Naive thymus-derived CD4-positive, alpha-beta T cell (primary cell): ENCODE data around the gene PPP1R37. TPM values are rescaled to one million over a fixed set of nuclear protein-coding genes. Genes with fewer than 3 reads are reported as not detected.

Experiments used
- ATAC-seq: fragments of 150-1000 bp; cut with Tn5 transposase; 2 replicates; pipeline ENCODE4 v1.10.0; 2021; ENCODE audit warnings: mild to moderate bottlenecking, moderate library complexity
- CTCF ChIA-PET: fragments of 350-600 bp; sonication (Branson Sonifier 250); formaldehyde crosslinking; loops from one replicate; lab custom pipeline; 2021; ENCODE audit warnings: antibody characterized with exemption; lab: Charles Lee
- POLR2A ChIA-PET: fragments of 350-600 bp; sonication (Branson Sonifier 250); formaldehyde crosslinking; loops from one replicate; lab custom pipeline; 2021; ENCODE audit warnings: antibody characterized with exemption, inconsistent platforms; lab: Charles Lee
- DNase-seq, 9 donors: peaks; one replicate each; pipeline versions ENCODE4 v3.0.0 to v3.0.0-alpha.2; 2020 to 2022; ENCODE audit warnings: mixed read lengths in 1 of 9
- H3K27ac ChIP-seq: one replicate; pipeline ENCODE4 v1.7.0; 2013; ENCODE audit warnings: mild to moderate bottlenecking, low read depth, low read length, moderate library complexity
- H3K27me3 ChIP-seq, 2 donors: one replicate each; pipeline ENCODE4 v1.7.0; 2013; ENCODE audit warnings: low read length in 2 of 2, mild to moderate bottlenecking in 2 of 2, moderate library complexity in 2 of 2; ENCODE audit not compliant: control insufficient read depth in 2 of 2, insufficient read depth in 2 of 2
- H3K36me3 ChIP-seq, 3 experiments: 1 replicate in 2 of 3; 2 replicates in 1 of 3; pipeline ENCODE4 v1.7.0; 2013; ENCODE audit warnings: low read length in 3 of 3, mild to moderate bottlenecking in 3 of 3, moderate library complexity in 1 of 3; ENCODE audit not compliant: insufficient read depth in 3 of 3, control insufficient read depth in 2 of 3
- H3K4me1 ChIP-seq, 2 donors: one replicate each; pipeline ENCODE4 v1.7.0; 2013; ENCODE audit warnings: low read length in 2 of 2, mild to moderate bottlenecking in 2 of 2, moderate library complexity in 1 of 2; ENCODE audit not compliant: control insufficient read depth in 2 of 2, insufficient read depth in 2 of 2
- H3K4me3 ChIP-seq: 2 replicates; pipeline ENCODE4 v1.7.0; 2013; ENCODE audit warnings: mild to moderate bottlenecking, low read length
- H3K9me3 ChIP-seq, 3 experiments: 1 replicate in 2 of 3; 2 replicates in 1 of 3; pipeline ENCODE4 v1.7.0; 2013; ENCODE audit warnings: low read length in 3 of 3; ENCODE audit not compliant: control insufficient read depth in 2 of 3
- H3K27ac Mint-ChIP-seq, 9 donors: one replicate each; pipeline ENCODE4 v1.8.0; 2020 to 2022; ENCODE audit warnings: mixed read lengths in 9 of 9, mild to moderate bottlenecking in 8 of 9, moderate library complexity in 5 of 9, inconsistent platforms in 2 of 9
- H3K27me3 Mint-ChIP-seq, 5 donors: one replicate each; pipeline ENCODE4 v1.8.0; 2021 to 2022; ENCODE audit warnings: mixed read lengths in 5 of 5, mild to moderate bottlenecking in 1 of 5
- H3K36me3 Mint-ChIP-seq, 5 donors: one replicate each; pipeline ENCODE4 v1.8.0; 2020 to 2022; ENCODE audit warnings: mixed read lengths in 5 of 5, mild to moderate bottlenecking in 3 of 5, inconsistent platforms in 1 of 5
- H3K4me1 Mint-ChIP-seq, 7 donors: one replicate each; pipeline ENCODE4 v1.8.0; 2020 to 2022; ENCODE audit warnings: mixed read lengths in 7 of 7, mild to moderate bottlenecking in 3 of 7, inconsistent platforms in 1 of 7
- H3K4me3 Mint-ChIP-seq, 10 donors: one replicate each; pipeline ENCODE4 v1.8.0; 2020 to 2022; ENCODE audit warnings: mild to moderate bottlenecking in 10 of 10, mixed read lengths in 10 of 10, moderate library complexity in 6 of 10, inconsistent platforms in 2 of 10
- H3K9me3 Mint-ChIP-seq, 11 donors: one replicate each; pipeline ENCODE4 v1.8.0; 2020 to 2022; ENCODE audit warnings: mixed read lengths in 11 of 11, mild to moderate bottlenecking in 4 of 11, inconsistent platforms in 1 of 11, moderate library complexity in 1 of 11
- intact Hi-C, 2 donors: fragments of 100-400 bp; cut with micrococcal nuclease; formaldehyde crosslinking; loops; one replicate each; pipeline ENCODE4 v1.15.1; 2023
- polyA plus RNA-seq, 2 donors: library from polyadenylated mRNA; unstranded; fragments of 300-500 nt; fragmentation: Illumina TruSeq; gene quantifications; one replicate each; pipeline ENCODE4 v1.2.3, GENCODE V29; 2021
- total RNA-seq, 6 experiments: library from RNA in 5 of 6; stranded (reverse) in 5 of 6; gene quantifications; 1 replicate in 5 of 6; 2 replicates in 1 of 6; pipeline ENCODE4 v1.2.3 and lab custom pipeline; 2021 to 2026

Gene PPP1R37
- total and polyA plus RNA-seq, 7 experiments from 2014 or later: 1.4 to 28.3 (median 20.6) TPM

DNA sequence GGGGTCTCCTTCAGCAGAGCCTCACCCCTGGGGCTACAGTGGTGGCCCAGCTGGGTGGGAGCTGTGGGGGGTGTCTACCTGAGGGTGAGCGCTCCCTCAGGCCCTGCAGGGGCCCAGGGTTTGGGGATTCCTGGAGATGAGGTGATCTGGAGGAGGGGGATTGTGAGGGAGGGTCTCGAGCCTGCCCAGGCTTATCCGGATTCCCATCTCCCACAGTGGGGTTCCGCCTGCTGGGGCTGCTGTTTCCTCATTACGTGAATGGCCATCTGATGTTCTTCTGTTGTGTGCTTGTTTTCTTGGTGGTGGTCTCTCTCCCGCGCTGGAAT lies 4.4 kb downstream of the PPP1R37 start:
- Histone ChIP-seq H3K36me3 (peaks cover 0 to 11% (median 0%) of the 10 kb centered on the region in 3 experiments), H3K9me3 (no peaks in the 10 kb centered on the region), H3K4me3 (no peak overlapping the region), H3K27ac (no peak overlapping the region), H3K27me3 (no peaks in the 10 kb centered on the region), H3K4me1 (peaks cover 28 to 39% of the 10 kb centered on the region in 2 donors)
- intact Hi-C loops: no loop called here
- no peak for ATAC-seq
- ChIA-PET CTCF (no interaction called here), POLR2A (interaction anchor here (1.0 kb wide), 1 partner anchor 53 kb away, joined by 3 read pairs; no protein-coding TSS in a partner anchor)
- peaks cover 0 to 3% (median 0%) of the 10 kb centered on the region in 5 donors for H3K36me3 Mint-ChIP-seq
- H3K4me3 Mint-ChIP-seq: peak overlapping the region in 5 of 10 donors; percentile 24 to 97 (median 50)
- no peak for DNase-seq
- peak overlapping the region in 6 of 9 donors; percentile 22 to 81 (median 42) for H3K27ac Mint-ChIP-seq
- H3K27me3 Mint-ChIP-seq: no peaks in the 10 kb centered on the region
- H3K9me3 Mint-ChIP-seq: peaks cover 0 to 5% (median 0%) of the 10 kb centered on the region in 11 donors
- H3K4me1 Mint-ChIP-seq: peaks cover 49 to 91% (median 80%) of the 10 kb centered on the region in 7 donors

DNA sequence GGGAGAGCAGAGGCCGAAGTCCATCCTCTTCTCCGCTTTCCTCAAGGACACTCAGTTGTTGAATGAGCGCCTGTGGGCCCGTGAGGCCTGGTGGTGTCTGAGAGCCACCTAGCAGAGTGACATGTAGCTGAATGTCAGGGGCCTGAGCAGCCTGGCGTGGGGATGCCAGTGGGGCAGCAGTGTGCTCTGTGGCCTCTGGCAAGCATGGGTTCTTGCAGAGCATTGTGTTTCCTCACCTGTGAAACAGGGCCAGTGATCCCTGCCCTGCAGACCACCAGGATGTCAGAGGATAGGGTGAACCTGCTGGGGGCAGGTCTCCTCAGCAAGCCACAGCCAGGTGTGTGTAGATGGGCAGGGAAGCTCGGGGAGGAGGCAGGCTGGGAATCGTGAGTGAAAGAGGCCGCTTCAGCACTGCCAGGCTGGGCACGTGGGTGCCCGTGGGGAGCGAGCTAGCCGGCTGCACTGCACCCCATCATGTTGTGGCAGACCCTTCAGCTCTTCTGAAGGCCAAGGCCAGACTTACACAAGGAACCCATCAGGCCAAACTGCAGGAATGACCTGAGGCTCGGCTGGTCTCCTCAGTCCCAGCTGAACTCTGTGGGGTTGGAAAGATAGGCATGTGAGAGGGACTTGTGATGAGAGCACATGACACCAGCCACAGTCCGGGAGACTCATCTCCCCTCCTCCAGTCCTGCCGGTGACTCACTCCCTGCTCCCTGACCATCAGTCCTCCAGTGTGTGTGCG lies 5.0 kb downstream of the PPP1R37 start:
- intact Hi-C loops: no loop called here
- Mint-ChIP-seq H3K27me3 (no peaks in the 10 kb centered on the region), H3K4me1 (peaks cover 49 to 91% (median 80%) of the 10 kb centered on the region in 7 donors), H3K27ac (peak overlapping the region in 7 of 9 donors; percentile 10 to 81 (median 61)), H3K36me3 (peaks cover 0 to 3% (median 0%) of the 10 kb centered on the region in 5 donors), H3K9me3 (peaks cover 0 to 2% (median 0%) of the 10 kb centered on the region in 11 donors), H3K4me3 (peak overlapping the region in 7 of 10 donors; percentile 24 to 97 (median 48))
- Histone ChIP-seq H3K4me3 (no peak overlapping the region), H3K4me1 (peaks cover 33 to 44% of the 10 kb centered on the region in 2 donors), H3K9me3 (no peaks in the 10 kb centered on the region), H3K36me3 (peaks cover 0 to 11% (median 0%) of the 10 kb centered on the region in 3 experiments), H3K27me3 (no peaks in the 10 kb centered on the region), H3K27ac (no peak overlapping the region)
- ChIA-PET CTCF (interaction anchor here (1.0 kb wide), 1 partner anchor 10 kb away, joined by 4 read pairs; no protein-coding TSS in a partner anchor), POLR2A (interaction anchor here (1.0 kb wide), 1 partner anchor 52 kb away, joined by 3 read pairs; no protein-coding TSS in a partner anchor)
- ATAC-seq (no peak), DNase-seq (no peak)

DNA sequence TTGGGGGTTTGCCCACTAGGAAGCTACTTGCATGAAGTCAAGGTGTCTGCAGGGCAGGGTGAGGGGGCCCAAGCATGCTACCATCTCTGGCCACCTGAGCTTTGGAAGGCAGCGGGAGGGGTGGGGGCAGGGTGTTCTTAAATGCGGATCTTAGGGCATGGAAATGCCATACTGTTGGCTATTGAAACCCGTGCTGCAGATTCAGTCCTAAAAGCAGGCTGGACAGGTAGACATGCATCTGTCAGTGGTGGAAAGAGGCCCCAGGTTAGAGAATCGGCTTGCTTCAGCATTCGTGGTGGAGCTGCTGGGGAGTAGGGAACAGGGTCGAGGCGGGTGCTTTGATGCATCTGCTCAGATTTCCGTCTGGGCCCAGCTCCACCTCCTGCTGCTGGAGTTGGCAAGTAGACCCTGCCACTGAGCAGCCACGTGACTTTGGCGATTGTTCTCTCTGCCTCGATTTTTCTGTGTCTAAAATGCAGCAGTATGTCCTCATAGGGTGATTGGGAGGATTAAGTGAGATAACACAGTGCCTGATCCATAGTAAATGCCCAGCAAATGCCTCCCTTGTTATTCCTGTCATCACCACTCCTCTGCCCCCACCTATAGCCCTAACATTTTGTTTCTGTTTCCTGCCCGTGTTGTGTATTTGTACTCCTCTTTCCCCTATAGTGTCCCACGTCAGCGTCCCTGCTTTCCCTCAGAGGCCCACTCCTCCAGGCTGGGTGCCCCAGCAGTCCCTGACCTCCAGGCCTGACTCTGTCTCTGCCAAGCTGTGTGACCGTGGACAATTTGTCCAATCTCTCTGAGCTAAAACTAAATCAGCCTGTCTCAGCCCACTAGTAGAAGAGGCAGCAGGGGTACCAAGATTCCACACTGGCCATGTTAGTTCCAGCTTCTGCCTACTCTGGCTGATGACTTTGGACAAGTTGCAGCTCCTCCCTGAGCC lies 5.8 kb downstream of the PPP1R37 start:
- Mint-ChIP-seq H3K27me3 (no peaks in the 10 kb centered on the region), H3K4me1 (peaks cover 51 to 94% (median 83%) of the 10 kb centered on the region in 7 donors), H3K4me3 (peak overlapping the region in 8 of 10 donors; percentile 0 to 97 (median 48)), H3K9me3 (peaks cover 0 to 2% (median 0%) of the 10 kb centered on the region in 11 donors), H3K36me3 (peaks cover 0 to 3% (median 0%) of the 10 kb centered on the region in 5 donors), H3K27ac (peak overlapping the region in 8 of 9 donors; percentile 9 to 81 (median 66))
- peaks cover 0 to 7% (median 0%) of the 10 kb centered on the region in 3 experiments for H3K36me3 ChIP-seq
- no peak overlapping the region for H3K4me3 ChIP-seq
- CTCF ChIA-PET: interaction anchor here (1.0 kb wide), 1 partner anchor 9 kb away, joined by 4 read pairs; no protein-coding TSS in a partner anchor
- H3K27ac ChIP-seq: no peak overlapping the region
- POLR2A ChIA-PET: no interaction called here
- no peaks in the 10 kb centered on the region for H3K27me3 ChIP-seq
- ATAC-seq (no peak), DNase-seq (no peak)
- peaks cover 30 to 45% of the 10 kb centered on the region in 2 donors for H3K4me1 ChIP-seq
- no peaks in the 10 kb centered on the region for H3K9me3 ChIP-seq
- intact Hi-C loops: no loop called here

DNA sequence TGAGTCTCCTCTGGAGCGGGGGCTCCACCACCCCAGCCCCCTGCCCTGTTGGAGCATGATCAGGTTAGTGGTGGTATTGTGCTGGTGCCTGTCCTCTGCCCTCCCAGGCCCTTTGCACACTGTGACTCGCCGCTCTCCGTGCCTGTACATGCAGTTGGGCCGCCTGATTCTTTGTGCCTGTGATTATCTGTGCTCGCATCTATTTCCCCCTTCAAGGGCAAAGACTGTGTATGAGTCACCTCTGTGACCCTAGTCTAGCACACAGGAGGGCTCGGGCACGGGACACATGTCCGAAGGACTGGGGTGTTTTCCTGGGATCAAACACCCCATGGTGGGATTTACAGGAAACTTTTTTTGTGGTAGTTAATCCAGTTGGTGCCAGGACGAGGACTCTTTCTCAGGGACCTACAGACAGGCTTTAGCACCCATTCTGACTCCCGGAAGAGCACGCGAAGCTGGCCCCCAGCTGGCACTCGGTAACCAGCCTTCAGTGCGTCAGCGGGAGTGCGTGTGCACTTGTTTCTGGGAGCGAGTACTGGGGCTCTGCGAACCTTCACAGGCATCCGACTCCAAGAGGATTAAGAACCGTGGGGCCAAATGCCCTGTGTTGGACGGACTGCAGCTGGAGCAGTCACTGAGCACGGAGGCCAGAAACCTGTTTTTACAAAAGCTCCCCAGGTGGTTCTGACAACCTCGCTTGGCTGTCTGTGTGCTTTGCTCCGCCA lies 6.7 kb downstream of the PPP1R37 start:
- H3K27ac Mint-ChIP-seq: peak overlapping the region in 4 of 9 donors; percentile 9 to 81 (median 64)
- intact Hi-C loops: no loop called here
- H3K36me3 ChIP-seq: peaks cover 0 to 7% (median 0%) of the 10 kb centered on the region in 3 experiments

DNA sequence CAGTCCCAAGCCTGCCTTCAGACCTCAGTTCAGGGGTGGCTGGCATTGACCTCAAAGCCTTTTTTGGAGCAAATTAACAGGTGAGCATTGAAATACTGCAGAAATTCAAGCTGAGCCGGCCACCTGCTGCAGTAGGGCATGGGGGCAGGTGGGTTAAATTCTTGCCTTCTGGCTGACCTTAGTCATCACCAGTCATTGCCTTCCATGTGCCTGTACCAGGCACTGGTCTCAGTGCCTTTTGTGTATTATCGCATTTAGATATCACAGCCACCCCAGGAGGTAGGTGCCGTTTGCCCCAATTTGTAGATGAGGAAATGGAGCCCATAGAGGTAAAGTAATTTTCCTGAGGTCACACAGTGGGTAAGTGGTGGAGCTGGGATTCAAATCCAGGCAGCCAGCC lies 7.2 kb downstream of the PPP1R37 start:
- Mint-ChIP-seq H3K36me3 (no peaks in the 10 kb centered on the region), H3K27me3 (no peaks in the 10 kb centered on the region), H3K27ac (peak overlapping the region in 1 of 9 donors; percentile 19), H3K4me3 (peak overlapping the region in 1 of 10 donors; percentile 9), H3K9me3 (no peaks in the 10 kb centered on the region), H3K4me1 (peaks cover 51 to 95% (median 84%) of the 10 kb centered on the region in 7 donors)
- no peak for DNase-seq
- H3K4me1 ChIP-seq: peaks cover 32 to 47% of the 10 kb centered on the region in 2 donors
- H3K27ac ChIP-seq: no peak overlapping the region
- H3K27me3 ChIP-seq: no peaks in the 10 kb centered on the region
- H3K36me3 ChIP-seq: peaks cover 0 to 7% (median 0%) of the 10 kb centered on the region in 3 experiments
- ChIA-PET CTCF (no interaction called here), POLR2A (interaction anchor here (1.0 kb wide), 1 partner anchor 9 kb away, joined by 3 read pairs; no protein-coding TSS in a partner anchor)
- intact Hi-C loops: no loop called here
- no peaks in the 10 kb centered on the region for H3K9me3 ChIP-seq
- H3K4me3 ChIP-seq: no peak overlapping the region
- ATAC-seq: no peak

More for the DNA sequence above, 6.7 kb downstream of the PPP1R37 start:
- Histone ChIP-seq H3K4me3 (no peak overlapping the region), H3K27ac (no peak overlapping the region), H3K9me3 (no peaks in the 10 kb centered on the region), H3K27me3 (no peaks in the 10 kb centered on the region), H3K4me1 (peaks cover 30 to 45% of the 10 kb centered on the region in 2 donors)
- H3K4me3 Mint-ChIP-seq: peak overlapping the region in 5 of 10 donors; percentile 2 to 77 (median 50)
- ChIA-PET POLR2A (interaction anchor here (1.0 kb wide), 1 partner anchor 8 kb away, joined by 3 read pairs; no protein-coding TSS in a partner anchor), CTCF (no interaction called here)
- H3K36me3 Mint-ChIP-seq: peaks cover 0 to 3% (median 0%) of the 10 kb centered on the region in 5 donors
- peaks cover 51 to 94% (median 83%) of the 10 kb centered on the region in 7 donors for H3K4me1 Mint-ChIP-seq
- no peaks in the 10 kb centered on the region for H3K27me3 Mint-ChIP-seq
- DNase-seq (no peak), ATAC-seq (no peak)
- peaks cover 0 to under 1% (median 0%) of the 10 kb centered on the region in 11 donors for H3K9me3 Mint-ChIP-seq
